D341Med (cell line): ENCODE measurements around the gene SPAG6.

Source experiments
- DNase-seq: peaks from one replicate; pipeline ENCODE4 v3.0.0; 2012; ENCODE audit warnings: low spot score

Gene SPAG6

GRCh38 chr10:22321924-22322640 is 23.2 kb upstream of the SPAG6 start:
- DNase-seq: no peak

GRCh38 chr10:22322641-22323160 is 22.6 kb upstream of the SPAG6 start:
- DNase-seq: no peak

DNA sequence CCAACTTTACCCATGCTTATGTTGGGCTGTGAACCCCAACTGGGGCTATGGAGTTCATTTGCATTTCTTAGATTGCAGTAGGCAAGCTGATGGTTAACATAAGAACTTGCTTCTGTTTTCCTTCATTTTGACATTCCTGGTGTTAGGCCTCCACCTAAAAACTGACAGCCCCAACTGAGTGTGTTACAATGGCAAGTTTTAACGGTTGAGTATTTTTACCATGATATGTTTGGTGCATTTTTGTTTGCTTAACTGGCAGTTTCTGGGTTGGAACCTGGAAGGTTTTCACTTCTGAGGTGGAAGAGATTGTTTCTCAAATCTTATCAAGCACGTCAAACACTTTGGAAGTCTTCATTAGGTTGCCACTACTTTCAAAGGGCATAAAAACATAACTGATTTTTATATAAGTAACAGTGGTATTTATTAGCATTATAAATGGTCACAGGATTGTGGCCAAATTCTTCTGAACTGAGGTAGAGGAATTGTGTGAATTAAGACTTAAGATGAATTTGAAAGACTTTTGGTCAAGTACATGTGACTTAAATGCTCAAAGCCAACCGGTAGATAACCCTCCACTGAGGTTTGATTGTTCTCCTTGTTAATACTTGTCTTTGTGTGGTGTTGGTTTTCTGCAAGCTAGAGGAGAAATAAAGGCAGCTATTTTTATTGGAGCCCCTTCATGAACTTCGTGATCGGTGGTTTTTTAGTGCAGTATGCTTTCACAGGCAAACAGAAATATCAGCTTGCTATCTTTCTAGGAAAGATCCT is 21.6 kb upstream of the SPAG6 start:
- no peak for DNase-seq

- DNase-seq: no peak
Observed at GRCh38 chr10:22324413-22324812, 20.9 kb upstream of the SPAG6 start.

DNA sequence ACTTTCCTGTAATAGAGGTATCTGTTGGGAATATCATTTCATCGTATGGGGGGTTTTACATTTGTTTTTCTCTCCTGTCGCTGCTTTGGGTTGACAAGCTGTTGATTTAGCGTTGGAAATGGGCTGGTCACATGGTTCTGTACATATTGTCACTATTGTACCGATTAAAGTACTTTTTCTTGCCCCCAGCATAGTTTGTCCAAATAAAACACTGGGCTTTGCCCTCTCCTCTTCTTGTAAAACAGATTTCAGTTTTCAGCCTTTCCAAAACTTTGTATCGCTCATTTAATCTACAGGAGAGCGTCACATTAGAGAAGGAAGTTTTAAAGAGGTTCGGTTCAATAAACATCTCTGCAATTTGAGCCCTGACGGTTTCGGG is 20.4 kb upstream of the SPAG6 start:
- DNase-seq: no peak

DNA sequence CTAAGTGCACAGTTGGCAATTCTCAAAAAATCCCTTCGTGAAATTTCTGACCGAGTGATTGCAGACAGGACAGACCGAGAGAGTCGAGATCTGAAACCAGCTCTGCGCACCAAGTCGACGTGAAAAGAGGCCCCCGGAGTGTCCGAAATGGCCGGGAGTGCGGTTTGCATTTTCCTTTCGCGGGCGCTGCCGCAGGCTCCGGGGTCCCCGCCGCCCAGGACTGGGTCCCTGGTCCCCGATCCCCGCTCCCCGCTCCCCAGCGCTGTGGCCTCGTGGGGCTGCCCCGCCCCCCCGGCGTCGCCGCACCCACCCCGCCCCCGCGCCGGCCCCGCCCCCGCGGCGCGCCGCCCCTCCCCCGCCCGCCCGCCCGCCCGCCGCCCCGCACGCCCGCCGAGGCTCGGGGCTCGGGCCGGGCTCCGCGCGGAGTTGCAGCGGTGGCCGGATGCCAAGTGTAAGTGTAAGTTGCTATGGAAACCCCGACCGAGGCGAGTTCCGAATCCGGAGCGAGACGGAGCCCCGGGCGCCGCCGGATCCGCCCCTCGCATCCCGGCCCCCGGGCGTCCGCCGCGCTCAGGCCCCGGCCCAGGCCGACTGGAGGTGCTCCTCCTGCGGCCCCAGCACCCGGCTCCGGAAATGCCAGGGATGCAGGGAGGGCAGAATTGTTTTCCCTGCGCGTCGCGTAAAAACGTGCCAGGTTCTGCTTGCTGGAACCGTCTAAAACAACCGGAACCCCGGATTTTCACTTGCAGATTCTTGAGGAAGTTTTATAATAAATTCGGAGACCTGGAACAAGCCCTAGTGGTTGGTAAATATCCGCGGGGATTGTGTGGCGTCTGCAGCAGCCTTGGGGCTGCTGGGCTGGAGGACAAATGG is 19.8 kb upstream of the SPAG6 start:
- DNase-seq: peak; percentile 77

DNA sequence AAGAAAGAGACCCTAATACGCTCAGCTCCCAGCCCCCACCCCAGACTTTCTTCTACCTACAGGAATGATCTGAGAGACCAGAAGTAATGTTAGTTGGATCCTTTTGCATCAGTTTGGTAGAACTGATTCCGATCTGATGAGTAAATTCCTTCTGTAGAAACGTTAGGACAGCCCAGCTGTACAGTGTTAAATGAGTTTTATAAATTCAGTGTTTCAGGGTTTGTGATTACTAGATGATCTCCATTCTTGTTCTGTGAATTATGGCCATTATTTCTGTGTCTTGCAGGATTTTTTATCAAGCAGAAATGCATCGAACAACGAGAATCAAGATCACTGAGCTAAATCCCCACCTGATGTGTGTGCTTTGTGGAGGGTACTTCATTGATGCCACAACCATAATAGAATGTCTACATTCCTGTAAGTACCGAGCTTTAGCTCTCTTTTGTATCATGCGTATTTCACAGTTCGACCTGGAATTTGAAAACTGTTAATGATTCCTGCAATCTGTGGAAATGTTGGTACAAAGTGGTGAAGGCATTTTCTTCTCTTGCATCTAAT is 19.1 kb upstream of the SPAG6 start:
- DNase-seq: no peak

DNA sequence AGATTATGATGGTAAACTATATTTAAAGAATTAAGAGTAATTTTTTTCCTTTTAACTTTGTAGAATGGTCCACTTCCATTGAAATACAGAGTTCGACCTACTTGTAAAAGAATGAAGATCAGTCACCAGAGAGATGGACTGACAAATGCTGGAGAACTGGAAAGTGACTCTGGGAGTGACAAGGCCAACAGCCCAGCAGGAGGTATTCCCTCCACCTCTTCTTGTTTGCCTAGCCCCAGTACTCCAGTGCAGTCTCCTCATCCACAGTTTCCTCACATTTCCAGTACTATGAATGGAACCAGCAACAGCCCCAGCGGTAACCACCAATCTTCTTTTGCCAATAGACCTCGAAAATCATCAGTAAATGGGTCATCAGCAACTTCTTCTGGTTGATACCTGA is 16.1 kb upstream of the SPAG6 start:
- DNase-seq: no peak

DNA sequence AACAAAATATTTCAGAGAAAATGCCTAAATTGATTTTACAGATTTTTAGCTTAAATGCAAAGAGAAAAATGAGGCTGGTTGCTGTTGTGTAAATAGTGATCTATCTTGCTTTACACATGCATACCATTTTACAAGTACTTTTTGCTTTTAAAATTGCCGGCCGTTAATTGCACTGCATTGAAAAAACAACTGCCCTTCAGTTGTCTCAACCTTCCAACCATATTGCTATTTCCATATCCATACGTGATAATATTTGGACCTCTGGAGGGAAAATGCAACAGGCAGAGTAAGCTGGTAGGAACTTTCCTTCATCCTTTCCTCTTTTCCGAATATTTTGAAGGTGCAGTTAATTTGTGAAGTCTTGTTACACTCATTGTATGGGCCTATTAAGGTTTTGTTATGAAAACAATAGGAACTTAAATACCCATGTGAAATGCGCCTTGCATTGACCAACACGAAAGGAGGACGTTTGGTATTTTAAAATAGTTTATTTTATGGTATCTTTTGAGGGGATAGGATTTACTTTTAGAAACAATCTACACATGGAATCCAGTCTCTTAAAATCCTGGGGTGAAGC is 13.1 kb upstream of the SPAG6 start:
- no peak for DNase-seq

DNA sequence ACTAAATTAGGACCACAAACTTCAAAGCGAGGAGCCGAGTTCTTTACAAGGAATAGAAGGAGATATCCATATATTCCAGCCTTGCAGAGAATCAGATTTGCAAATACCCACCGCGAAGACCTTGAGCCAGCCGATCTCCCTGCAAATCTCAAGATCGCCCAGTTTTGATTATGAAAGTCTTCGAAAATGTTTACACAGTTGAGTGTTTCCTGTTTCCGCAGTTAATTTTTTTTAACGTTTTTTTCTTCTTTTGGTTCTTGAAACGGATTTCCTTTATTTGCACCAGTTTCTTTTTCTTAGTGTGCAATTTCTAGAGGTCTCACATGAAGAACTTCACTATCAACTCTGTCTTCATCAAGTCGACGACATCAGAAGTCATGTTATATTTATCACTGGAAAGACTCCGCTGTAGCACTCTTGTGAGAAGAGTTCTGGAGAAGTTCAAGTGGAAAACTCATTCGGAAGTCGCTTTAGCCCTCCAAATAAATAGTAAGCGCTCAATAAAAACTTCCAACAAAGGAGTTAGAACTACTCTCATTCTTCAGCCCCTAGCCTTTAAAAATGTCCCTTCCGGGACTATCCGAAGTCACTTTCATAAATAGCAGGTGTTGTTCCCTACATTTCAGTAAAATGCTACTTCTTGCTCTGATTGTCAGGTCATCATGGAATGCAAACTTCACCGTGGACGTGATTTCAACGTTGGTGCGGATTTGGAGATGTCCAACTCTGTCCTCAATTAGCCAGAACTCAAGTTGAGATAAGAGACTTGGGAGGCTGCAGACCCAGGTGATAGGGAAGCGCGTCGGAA is 11.9 kb upstream of the SPAG6 start:
- no peak for DNase-seq

GRCh38 chr10:22333975-22334282 is 11.4 kb upstream of the SPAG6 start:
- DNase-seq: peak; percentile 19

DNA sequence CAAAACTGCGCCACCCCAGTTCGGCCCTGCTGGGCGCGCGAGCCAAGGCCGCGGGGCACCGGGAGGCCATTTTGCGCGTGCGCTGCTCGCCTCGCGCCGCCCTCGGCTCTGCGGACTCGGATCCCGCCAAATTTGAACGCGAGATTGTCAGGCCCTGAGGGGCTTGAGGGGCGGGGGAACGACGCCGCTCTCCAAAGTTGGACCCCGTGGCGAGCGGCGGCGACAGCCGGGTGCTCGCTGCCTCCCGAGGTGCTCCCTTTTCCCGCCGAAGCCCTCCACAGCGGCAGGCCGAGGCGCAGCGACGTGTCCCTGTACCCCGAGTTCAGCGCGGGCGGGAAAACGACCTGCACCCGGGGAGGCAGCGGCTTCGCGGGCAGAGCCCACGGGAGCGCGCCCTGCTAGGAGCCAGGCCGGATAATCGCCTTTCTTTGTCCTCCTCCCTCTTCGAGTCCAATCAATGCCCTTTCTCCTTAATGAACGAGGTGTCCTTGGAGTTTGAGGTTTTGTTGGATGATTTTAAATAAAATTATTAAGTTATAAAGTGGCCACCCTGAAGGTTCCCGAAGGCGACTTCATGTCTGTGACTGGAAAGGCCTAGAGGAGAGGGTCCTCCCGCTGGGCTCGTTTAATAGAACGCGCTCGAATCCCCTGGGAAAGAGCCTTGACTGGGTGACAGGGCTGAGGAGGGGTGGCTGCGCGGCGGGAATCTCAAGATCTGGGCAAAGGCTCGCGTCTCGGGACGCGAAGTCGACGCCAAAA is 10.7 kb upstream of the SPAG6 start:
- peak; percentile 29 for DNase-seq

- DNase-seq: peak; percentile 34
Observed at GRCh38 chr10:22335173-22335933, 9.9 kb upstream of the SPAG6 start.

- DNase-seq: no peak
Observed at GRCh38 chr10:22338185-22338900, 7.0 kb upstream of the SPAG6 start.

- no peak for DNase-seq
Observed at GRCh38 chr10:22338931-22339330, 6.4 kb upstream of the SPAG6 start.

DNA sequence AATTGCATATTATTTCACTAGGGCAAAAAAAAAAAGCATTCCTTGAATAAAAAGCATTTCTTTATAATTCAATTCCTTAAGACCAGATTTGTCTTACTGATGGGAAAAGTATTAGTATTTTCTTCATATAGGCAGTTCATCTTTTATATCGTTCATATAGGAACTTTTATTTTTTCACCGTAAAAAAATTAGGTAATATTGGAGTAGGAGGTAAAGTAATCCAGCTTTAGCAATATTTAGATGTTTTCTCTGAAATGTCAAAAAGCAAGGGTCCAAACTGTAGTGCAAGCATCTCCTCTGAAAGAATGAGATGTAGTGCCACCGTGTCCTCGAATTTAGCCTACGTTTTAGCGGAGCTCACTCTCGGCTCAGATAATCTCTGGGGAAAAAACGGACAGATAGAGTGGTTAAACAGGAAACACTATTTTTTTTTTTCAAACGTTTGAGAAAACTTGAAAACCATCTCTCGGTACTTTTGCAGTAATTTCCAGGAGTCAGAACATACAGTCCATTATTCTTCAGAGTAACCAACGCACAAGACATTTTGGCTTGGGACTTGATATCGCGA is 5.5 kb upstream of the SPAG6 start:
- no peak for DNase-seq

DNA sequence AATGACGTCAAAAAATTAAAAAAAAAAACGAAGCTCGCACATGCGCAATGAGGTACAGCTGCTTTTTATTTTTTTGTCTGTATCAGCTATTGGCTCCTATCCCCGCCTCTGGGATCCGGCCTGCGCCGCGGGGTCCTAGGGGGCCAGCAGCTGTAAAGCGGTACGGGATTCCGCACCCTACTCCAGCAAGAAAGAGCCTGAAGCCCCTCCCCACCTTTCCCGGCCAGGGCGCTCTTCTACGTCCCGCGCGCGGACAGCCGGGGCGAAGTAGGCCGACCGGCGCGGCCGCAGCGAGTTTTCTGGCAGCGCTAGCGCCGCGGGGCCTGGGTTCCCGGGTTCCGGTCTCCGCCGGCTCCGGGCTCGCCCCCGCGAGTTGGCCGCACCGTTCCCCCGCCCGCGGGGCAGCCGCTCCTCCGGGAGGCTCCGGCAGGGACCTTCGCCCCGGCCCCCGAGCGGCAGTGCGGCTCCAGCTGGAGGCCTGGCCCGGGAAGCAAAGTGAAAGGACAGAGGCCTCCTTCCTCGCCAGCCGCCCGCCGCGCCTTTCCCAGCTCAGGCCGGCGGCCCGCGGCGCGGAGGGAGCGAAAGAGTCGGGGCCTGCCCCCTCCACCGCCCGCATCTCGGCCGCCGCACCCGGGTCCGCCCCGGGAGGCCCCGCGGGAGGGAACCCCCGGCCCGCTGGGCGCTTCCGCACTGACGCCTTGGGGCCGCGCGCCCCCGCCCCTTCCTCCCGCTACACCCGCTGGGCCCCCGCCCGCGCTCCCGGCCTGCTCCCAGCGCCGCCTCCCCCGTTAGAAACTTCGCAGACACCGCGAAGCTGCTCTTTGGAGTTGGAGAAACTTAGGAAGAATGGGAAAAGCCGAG is 4.7 kb upstream of the SPAG6 start:
- peak; percentile 82 for DNase-seq
